Suprapubic skin (tissue), 3 donors: Measurements from ENCODE around the gene SEMA4C.

ENCODE experiments used
- CTCF ChIP-seq, 2 donors: fragments of 200-600 bp in 1 of 2; fragments of 450-650 bp in 1 of 2; sonication (generic) in 1 of 2; IDR thresholded peaks; one replicate each; pipeline ENCODE4 v1.5.1; 2016 to 2019; ENCODE audit warnings: antibody characterized with exemption in 2 of 2, mild to moderate bottlenecking in 1 of 2, moderate library complexity in 1 of 2
- EP300 ChIP-seq: sonication (generic); formaldehyde crosslinking; IDR thresholded peaks from one replicate; pipeline ENCODE4 v1.6.1; 2017; ENCODE audit warnings: antibody characterized with exemption
- POLR2A ChIP-seq, 2 donors: fragments of 450-650 bp; IDR thresholded peaks; one replicate each; pipeline ENCODE4 v1.6.1; 2017; ENCODE audit warnings: antibody characterized with exemption in 2 of 2, mild to moderate bottlenecking in 2 of 2, moderate library complexity in 2 of 2

DNA sequence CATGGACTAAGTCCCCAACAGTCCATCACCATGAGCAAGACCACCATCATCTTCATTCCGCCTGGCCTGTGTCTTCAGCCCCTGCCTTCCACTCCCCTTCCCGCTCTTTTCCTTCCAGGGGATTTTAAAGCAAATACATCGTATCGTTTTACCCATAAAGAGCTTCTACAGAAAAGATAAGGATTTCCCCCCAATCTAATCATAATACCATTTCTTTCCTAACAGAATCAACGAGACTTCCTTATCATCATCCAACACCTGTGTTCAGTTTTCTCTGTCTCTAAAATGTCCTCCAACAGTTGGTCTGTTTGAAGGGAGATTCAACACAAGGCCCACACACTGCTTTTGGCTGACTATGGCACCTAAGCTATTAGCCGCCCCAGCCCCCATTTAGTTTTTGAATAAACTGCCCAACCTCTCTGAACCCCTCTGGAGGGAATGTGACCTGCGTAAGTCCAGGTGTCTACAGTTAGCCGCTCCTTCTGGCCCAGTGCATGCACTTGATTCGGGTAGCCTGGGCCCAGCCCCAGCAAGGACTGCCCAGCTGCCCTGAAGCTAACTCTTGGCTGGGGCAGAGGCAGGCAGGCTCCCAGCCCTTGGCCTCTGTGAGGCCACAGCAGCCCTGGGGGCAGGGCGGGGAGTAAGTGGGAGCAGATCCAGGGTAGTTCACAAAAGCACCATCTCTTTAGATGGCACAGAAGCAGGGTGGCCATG, 25.3 kb upstream of the SEMA4C start:
- TF ChIP-seq CTCF (IDR thresholded peaks at IDR 0.05) (no peak), EP300 (no peak), POLR2A (IDR thresholded peaks at IDR 0.05) (no peak)
